ENCODE results near the gene TNRC6A. TPM values are rescaled to one million over a fixed set of nuclear protein-coding genes. Genes with fewer than 3 reads are reported as not detected.
A peak's percentile ranks its signal among the peaks of the same experiment; 100 is the strongest.

Gene TNRC6A
- total RNA-seq, 2 experiments from 2014 or later = 38.1 to 60.3 TPM

DNA sequence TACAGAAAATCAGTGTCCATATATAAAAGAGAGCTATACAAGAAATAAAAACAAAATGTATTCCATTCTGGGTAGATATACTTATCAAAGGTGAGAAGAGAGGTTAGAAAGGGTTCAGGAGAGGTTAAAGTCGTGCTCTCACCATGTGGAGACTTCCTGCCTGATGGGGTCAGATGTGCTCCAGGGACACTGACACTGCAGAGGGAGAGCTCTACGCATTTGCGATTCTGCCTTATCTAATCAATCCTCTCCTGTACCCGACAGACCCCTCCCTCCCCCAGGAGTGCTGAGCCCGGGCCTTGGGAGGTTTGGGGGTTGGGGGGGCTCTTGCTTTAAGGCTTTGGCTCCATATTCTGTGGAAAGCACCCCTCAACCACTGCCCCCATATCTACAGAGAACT lies 99.7 kb downstream of the TNRC6A start:
- intact Hi-C loops (cut with micrococcal nuclease; ENCODE audit: unreplicated experiment) = no loop called here
- ChIA-PET CTCF (ENCODE audit: unreplicated experiment) (no interaction called here), POLR2A (no interaction called here)
- no peak overlapping the region for H3K4me2 ChIP-seq (ENCODE audit: low read length)
- no peak overlapping the region for H2AFZ ChIP-seq (ENCODE audit: low read length)
- no peaks in the 10 kb centered on the region for H3K4me1 ChIP-seq (ENCODE audit: insufficient read depth, low read length, poor library complexity, severe bottlenecking)
- BruUV-seq (replicated peaks) = no TSS peak
- TF ChIP-seq, protein P1, sequence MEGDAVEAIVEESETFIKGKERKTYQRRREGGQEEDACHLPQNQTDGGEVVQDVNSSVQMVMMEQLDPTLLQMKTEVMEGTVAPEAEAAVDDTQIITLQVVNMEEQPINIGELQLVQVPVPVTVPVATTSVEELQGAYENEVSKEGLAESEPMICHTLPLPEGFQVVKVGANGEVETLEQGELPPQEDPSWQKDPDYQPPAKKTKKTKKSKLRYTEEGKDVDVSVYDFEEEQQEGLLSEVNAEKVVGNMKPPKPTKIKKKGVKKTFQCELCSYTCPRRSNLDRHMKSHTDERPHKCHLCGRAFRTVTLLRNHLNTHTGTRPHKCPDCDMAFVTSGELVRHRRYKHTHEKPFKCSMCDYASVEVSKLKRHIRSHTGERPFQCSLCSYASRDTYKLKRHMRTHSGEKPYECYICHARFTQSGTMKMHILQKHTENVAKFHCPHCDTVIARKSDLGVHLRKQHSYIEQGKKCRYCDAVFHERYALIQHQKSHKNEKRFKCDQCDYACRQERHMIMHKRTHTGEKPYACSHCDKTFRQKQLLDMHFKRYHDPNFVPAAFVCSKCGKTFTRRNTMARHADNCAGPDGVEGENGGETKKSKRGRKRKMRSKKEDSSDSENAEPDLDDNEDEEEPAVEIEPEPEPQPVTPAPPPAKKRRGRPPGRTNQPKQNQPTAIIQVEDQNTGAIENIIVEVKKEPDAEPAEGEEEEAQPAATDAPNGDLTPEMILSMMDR (conservative IDR thresholded peaks at IDR 0.05; ENCODE audit: low read length) = no peak
- TF ChIP-seq EZH2phosphoT487 (IDR thresholded peaks at IDR 0.05; ENCODE audit: borderline replicate concordance, low read depth, low read length) = no peak
- H3K9me2 ChIP-seq (ENCODE audit: insufficient read depth, low read length) = no peaks in the 10 kb centered on the region
- H3K4me3 ChIP-seq (ENCODE audit: low read depth, low read length, poor library complexity, severe bottlenecking) = no peak overlapping the region
- H3K27ac ChIP-seq (ENCODE audit: low read depth, low read length, poor library complexity, severe bottlenecking) = no peak overlapping the region
- H4K20me1 ChIP-seq (ENCODE audit: insufficient read depth, low read length) = no peaks in the 10 kb centered on the region
- peaks cover 44% of the 10 kb centered on the region for H3K36me3 ChIP-seq (ENCODE audit: insufficient read depth, low read length)
- no peaks in the 10 kb centered on the region for H3K9me3 ChIP-seq (ENCODE audit: low read length)
- H3K79me2 ChIP-seq (ENCODE audit: insufficient read depth, low read depth, low read length) = no peaks in the 10 kb centered on the region
- DNase-seq (ENCODE audit: low spot score) = no peak

DNA sequence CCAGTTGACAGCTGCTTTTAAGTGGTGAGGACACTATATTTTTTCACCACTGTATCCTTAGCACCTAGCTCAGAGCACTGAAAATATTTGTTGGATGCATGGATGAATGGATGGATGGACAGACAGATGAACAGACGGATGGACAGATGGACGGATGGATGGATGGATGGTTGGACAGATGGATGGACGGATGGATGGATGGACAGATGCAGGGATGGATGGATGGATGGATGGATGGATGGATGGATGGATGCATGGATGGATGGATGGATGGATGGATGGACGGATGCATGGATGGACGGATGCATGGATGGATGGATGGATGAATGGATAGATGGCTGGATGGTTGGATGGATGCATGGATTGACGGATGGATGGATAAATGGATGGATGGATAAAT lies 103.9 kb downstream of the TNRC6A start:
- Histone ChIP-seq H3K4me3 (ENCODE audit: low read depth, low read length, poor library complexity, severe bottlenecking) (no peak overlapping the region), H3K36me3 (ENCODE audit: insufficient read depth, low read length) (0 out of 2 replicates have a peak, but pooled peaks cover 3% of the 10 kb centered on the region), H3K4me2 (ENCODE audit: low read length) (no peak overlapping the region), H3K27ac (ENCODE audit: low read depth, low read length, poor library complexity, severe bottlenecking) (no peak overlapping the region), H2AFZ (ENCODE audit: low read length) (no peak overlapping the region), H3K9me2 (ENCODE audit: insufficient read depth, low read length) (no peaks in the 10 kb centered on the region), H3K4me1 (ENCODE audit: insufficient read depth, low read length, poor library complexity, severe bottlenecking) (no peaks in the 10 kb centered on the region), H3K79me2 (ENCODE audit: insufficient read depth, low read depth, low read length) (no peaks in the 10 kb centered on the region), H3K9me3 (ENCODE audit: low read length) (no peaks in the 10 kb centered on the region), H4K20me1 (ENCODE audit: insufficient read depth, low read length) (no peaks in the 10 kb centered on the region)
- CTCF ChIA-PET (ENCODE audit: unreplicated experiment) = interaction anchor here (0.6 kb wide), 1 partner anchor 43 kb away, joined by 3 read pairs; no protein-coding TSS in a partner anchor
- TF ChIP-seq, protein P1 (conservative IDR thresholded peaks at IDR 0.05; ENCODE audit: low read length) = no peak
- no peak for TF ChIP-seq EZH2phosphoT487 (IDR thresholded peaks at IDR 0.05; ENCODE audit: borderline replicate concordance, low read depth, low read length)
- POLR2A ChIA-PET = no interaction called here
- BruUV-seq (replicated peaks) = no TSS peak
- intact Hi-C loops (cut with micrococcal nuclease; ENCODE audit: unreplicated experiment) = no loop called here
- no peak for DNase-seq (ENCODE audit: low spot score)

DNA sequence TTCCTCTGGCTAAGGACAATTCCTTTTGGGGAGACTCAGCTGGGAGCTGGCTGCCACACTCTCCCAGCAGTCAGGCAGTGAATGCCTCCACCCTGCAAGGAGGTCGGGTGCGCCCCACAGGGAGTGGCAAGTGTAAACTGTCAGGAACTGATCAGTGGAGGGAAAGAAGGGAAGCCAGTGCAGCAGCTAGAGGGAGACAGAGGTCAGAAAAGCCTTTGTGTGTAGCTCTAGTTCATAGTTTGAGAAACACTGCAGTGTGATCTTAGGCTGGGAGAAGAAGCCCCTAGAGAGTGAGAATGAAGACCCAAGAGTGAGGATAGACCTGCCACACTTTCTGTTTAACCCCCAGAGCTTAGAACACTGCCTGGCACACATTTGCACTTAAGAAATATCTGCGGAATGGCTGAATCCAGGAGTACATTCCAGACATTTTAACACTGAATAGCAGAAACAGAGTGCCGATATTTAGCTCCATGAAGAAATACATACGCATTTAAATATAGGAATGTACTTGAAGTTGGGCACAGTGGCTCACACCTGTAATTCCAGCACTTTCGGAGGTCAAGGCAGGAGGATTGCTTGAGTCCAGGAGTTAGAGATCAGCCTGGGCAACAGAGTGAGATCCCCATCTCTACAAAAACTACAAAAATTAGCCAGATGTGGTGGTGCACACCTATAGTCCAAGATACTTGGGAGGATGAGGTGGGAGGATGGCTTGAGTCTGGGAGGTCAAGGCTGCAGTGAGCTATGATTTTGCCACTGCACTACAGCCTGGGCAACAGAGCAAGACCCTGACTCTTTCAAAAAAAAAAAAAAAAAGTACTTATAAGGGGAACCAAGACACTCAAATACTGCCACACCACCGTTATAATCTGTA lies 105.2 kb downstream of the TNRC6A start:
- BruUV-seq (replicated peaks) = no TSS peak

More for the DNA sequence above, 105.2 kb downstream of the TNRC6A start:
- TF ChIP-seq EZH2phosphoT487 (IDR thresholded peaks at IDR 0.05; ENCODE audit: borderline replicate concordance, low read depth, low read length) = no peak
- TF ChIP-seq, protein P1 (conservative IDR thresholded peaks at IDR 0.05; ENCODE audit: low read length) = peak; percentile 67
- intact Hi-C loops (cut with micrococcal nuclease; ENCODE audit: unreplicated experiment) = loop anchor here (2.0 kb wide), 1 partner anchor 390 kb away; no protein-coding TSS in a partner anchor
- Histone ChIP-seq H3K27ac (ENCODE audit: low read depth, low read length, poor library complexity, severe bottlenecking) (no peak overlapping the region), H2AFZ (ENCODE audit: low read length) (no peak overlapping the region), H3K9me3 (ENCODE audit: low read length) (no peaks in the 10 kb centered on the region), H3K4me1 (ENCODE audit: insufficient read depth, low read length, poor library complexity, severe bottlenecking) (no peaks in the 10 kb centered on the region), H3K36me3 (ENCODE audit: insufficient read depth, low read length) (no peaks in the 10 kb centered on the region), H4K20me1 (ENCODE audit: insufficient read depth, low read length) (no peaks in the 10 kb centered on the region), H3K79me2 (ENCODE audit: insufficient read depth, low read depth, low read length) (no peaks in the 10 kb centered on the region), H3K4me2 (ENCODE audit: low read length) (no peak overlapping the region), H3K9me2 (ENCODE audit: insufficient read depth, low read length) (no peaks in the 10 kb centered on the region), H3K4me3 (ENCODE audit: low read depth, low read length, poor library complexity, severe bottlenecking) (no peak overlapping the region)
- peak; percentile 38 for DNase-seq (ENCODE audit: low spot score)
- ChIA-PET POLR2A (interaction anchor here (0.6 kb wide), 1 partner anchor 205 kb away, joined by 3 read pairs; no protein-coding TSS in a partner anchor), CTCF (ENCODE audit: unreplicated experiment) (no interaction called here)

Data from OCI-LY7 (cell line).